ENCODE data around the gene CD53. TPM values are rescaled to one million over a fixed set of nuclear protein-coding genes. Genes with fewer than 3 reads are reported as not detected.

CD53 gene
- total RNA-seq, 1 experiment from 2014 or later: not detected

DNA sequence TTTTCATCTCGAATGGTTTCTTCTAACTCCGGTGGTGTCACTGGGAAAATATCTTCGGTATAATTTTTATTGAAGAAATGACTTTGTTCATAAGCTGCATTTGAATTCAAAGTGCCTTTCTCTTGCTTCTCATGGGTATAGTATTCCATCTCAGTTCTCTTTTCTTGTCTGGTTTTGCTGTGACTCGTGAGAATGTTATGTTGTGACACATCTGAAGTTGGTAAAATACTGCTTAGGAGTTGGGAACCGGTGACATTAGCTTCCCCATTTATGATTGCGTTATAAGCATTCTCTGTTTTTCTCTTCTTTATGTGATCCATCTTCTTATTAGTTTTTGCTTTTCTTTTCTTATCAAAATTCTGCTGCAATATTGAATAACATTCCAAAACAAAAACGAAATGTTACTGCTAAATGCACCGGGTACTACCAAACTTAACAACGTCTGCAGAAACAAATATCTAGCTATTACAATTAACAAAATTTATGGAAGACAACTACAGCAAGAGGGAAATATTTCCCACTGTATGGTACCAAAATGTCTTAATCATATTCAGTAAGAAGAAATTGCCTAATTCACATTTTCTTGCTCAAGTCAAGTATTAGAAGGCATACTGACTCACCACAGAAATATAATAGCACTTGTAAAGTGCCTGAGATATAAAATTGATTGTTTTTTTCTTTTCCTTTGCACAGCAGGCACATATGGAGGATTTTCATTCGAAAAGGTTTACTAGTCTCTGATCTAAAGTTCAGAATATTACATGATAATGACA is 75.3 kb downstream of the CD53 start:
- intact Hi-C loops (cut with micrococcal nuclease): no loop called here
- no peaks in the 10 kb centered on the region for H3K9me3 Mint-ChIP-seq (ENCODE audit: unreplicated experiment)
- ChIA-PET POLR2A (interaction anchor here (0.7 to 0.9 kb wide), 4 partner anchors 16 to 332 kb away, joined by 3 to 4 read pairs (median 3); partner anchors contain the start of gene LRIF1), CTCF (interaction anchor here (0.6 to 1.0 kb wide), 4 partner anchors 12 to 43 kb away, joined by 3 to 7 read pairs (median 4); no protein-coding TSS in a partner anchor)
- TF ChIP-seq, protein P1, sequence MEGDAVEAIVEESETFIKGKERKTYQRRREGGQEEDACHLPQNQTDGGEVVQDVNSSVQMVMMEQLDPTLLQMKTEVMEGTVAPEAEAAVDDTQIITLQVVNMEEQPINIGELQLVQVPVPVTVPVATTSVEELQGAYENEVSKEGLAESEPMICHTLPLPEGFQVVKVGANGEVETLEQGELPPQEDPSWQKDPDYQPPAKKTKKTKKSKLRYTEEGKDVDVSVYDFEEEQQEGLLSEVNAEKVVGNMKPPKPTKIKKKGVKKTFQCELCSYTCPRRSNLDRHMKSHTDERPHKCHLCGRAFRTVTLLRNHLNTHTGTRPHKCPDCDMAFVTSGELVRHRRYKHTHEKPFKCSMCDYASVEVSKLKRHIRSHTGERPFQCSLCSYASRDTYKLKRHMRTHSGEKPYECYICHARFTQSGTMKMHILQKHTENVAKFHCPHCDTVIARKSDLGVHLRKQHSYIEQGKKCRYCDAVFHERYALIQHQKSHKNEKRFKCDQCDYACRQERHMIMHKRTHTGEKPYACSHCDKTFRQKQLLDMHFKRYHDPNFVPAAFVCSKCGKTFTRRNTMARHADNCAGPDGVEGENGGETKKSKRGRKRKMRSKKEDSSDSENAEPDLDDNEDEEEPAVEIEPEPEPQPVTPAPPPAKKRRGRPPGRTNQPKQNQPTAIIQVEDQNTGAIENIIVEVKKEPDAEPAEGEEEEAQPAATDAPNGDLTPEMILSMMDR (IDR thresholded peaks at IDR 0.05; ENCODE audit: unreplicated experiment): no peak
- BruUV-seq (replicated peaks): no TSS peak
- H3K4me1 Mint-ChIP-seq (ENCODE audit: insufficient read depth, unreplicated experiment): no peaks in the 10 kb centered on the region
- no peak for DNase-seq (ENCODE audit: unreplicated experiment)
- H3K36me3 Mint-ChIP-seq (ENCODE audit: insufficient read depth, unreplicated experiment): no peaks in the 10 kb centered on the region
- no peaks in the 10 kb centered on the region for H3K27me3 Mint-ChIP-seq (ENCODE audit: insufficient read depth, unreplicated experiment)
- H3K4me3 Mint-ChIP-seq (ENCODE audit: unreplicated experiment): no peak overlapping the region
- H3K27ac Mint-ChIP-seq (ENCODE audit: low read depth, unreplicated experiment): no peak overlapping the region

Other genes starting within 250 kb of the CD53 start
- not detected in 2 replicates for gene KCNA3, start 198.2 kb upstream of the CD53 start, total RNA-seq (2022)
- gene LRIF1, start 90.8 kb downstream of the CD53 start, total RNA-seq (2022): 8.5 and 9.5 TPM in 2 replicates

All from MCF 10A (cell line).